ENCODE results near the gene RIPPLY2.

The RIPPLY2 gene

GRCh38 chr6:83822629-83823169 lies 30.5 kb upstream of the RIPPLY2 start:
- no peak for TF ChIP-seq CTCF (IDR thresholded peaks at IDR 0.05; ENCODE audit: low read depth, low read length)
- H3K4me3 ChIP-seq (replicated peaks in 1 of 2; ENCODE audit: low read depth in 2 of 2, low read length in 2 of 2): no peak overlapping the region
- DNase-seq (ENCODE audit: low read depth in 2 of 2): no peak

GRCh38 chr6:83824388-83824801 lies 28.8 kb upstream of the RIPPLY2 start:
- TF ChIP-seq CTCF (IDR thresholded peaks at IDR 0.05; ENCODE audit: low read depth, low read length): no peak
- peak; percentile 2 to 37 for DNase-seq (ENCODE audit: low read depth in 2 of 2)
- H3K4me3 ChIP-seq (replicated peaks in 1 of 2; ENCODE audit: low read depth in 2 of 2, low read length in 2 of 2): no peak overlapping the region

GRCh38 chr6:83824831-83825230 lies 28.3 kb upstream of the RIPPLY2 start:
- DNase-seq (ENCODE audit: low read depth in 2 of 2): peak in 1 of 2 donors; percentile 2
- TF ChIP-seq CTCF (IDR thresholded peaks at IDR 0.05; ENCODE audit: low read depth, low read length): no peak
- H3K4me3 ChIP-seq (replicated peaks in 1 of 2; ENCODE audit: low read depth in 2 of 2, low read length in 2 of 2): no peak overlapping the region

- TF ChIP-seq CTCF (IDR thresholded peaks at IDR 0.05; ENCODE audit: low read depth, low read length): no peak
- H3K4me3 ChIP-seq (replicated peaks in 1 of 2; ENCODE audit: low read depth in 2 of 2, low read length in 2 of 2): no peak overlapping the region
- DNase-seq (ENCODE audit: low read depth in 2 of 2): peak in 1 of 2 donors; percentile 4
These were observed 26.1 kb upstream of the RIPPLY2 start for GRCh38 chr6:83827050-83827449.

GRCh38 chr6:83838727-83839126 lies 14.4 kb upstream of the RIPPLY2 start:
- TF ChIP-seq CTCF (IDR thresholded peaks at IDR 0.05; ENCODE audit: low read depth, low read length): no peak
- H3K4me3 ChIP-seq (replicated peaks in 1 of 2; ENCODE audit: low read depth in 2 of 2, low read length in 2 of 2): no peak overlapping the region
- DNase-seq (ENCODE audit: low read depth in 2 of 2): no peak

GRCh38 chr6:83844170-83844569 lies 9.0 kb upstream of the RIPPLY2 start:
- no peak for TF ChIP-seq CTCF (IDR thresholded peaks at IDR 0.05; ENCODE audit: low read depth, low read length)
- H3K4me3 ChIP-seq (replicated peaks in 1 of 2; ENCODE audit: low read depth in 2 of 2, low read length in 2 of 2): no peak overlapping the region
- DNase-seq (ENCODE audit: low read depth in 2 of 2): no peak

- DNase-seq (ENCODE audit: low read depth in 2 of 2): no peak
- no peak for TF ChIP-seq CTCF (IDR thresholded peaks at IDR 0.05; ENCODE audit: low read depth, low read length)
- no peak overlapping the region for H3K4me3 ChIP-seq (replicated peaks in 1 of 2; ENCODE audit: low read depth in 2 of 2, low read length in 2 of 2)
These were observed 6.9 kb upstream of the RIPPLY2 start for GRCh38 chr6:83846291-83846690.
